ENCODE measurements around the gene SPOCK2. TPM values are rescaled to one million over a fixed set of nuclear protein-coding genes. Genes with fewer than 3 reads are reported as not detected.
"Not testable (repeated sequence)": the region's sequence is repeated elsewhere in the genome, so short reads cannot be mapped to it uniquely, and the experiment has no call there.

Gene SPOCK2
- polyA plus RNA-seq, 3 donors = 3.6 to 7.8 (median 5.2) TPM

- no peak overlapping the region for H3K27ac ChIP-seq (ENCODE audit: low read depth, low read length)
- 79 to 84% (median 82%) methylated on average over 8 of the region's 8 CpGs for WGBS, 3 donors
Measured at GRCh38 chr10:72109636-72110157, 21.3 kb upstream of the SPOCK2 start.

- H3K27ac ChIP-seq (ENCODE audit: low read depth, low read length) = no peak overlapping the region
- 39 to 60% (median 52%) methylated on average over 1 of the region's 1 CpG for WGBS, 3 donors
Measured at GRCh38 chr10:72108830-72109635, 20.7 kb upstream of the SPOCK2 start.

- WGBS, 3 donors = 94 to 100% (median 98%) methylated on average over 3 of the region's 3 CpGs
- H3K27ac ChIP-seq (ENCODE audit: low read depth, low read length) = not testable (repeated sequence)
Measured at GRCh38 chr10:72108004-72108370, 19.6 kb upstream of the SPOCK2 start.

- no peak overlapping the region for H3K27ac ChIP-seq (ENCODE audit: low read depth, low read length)
- WGBS, 3 donors = 49 to 60% (median 52%) methylated on average over 3 of the region's 3 CpGs
Measured at GRCh38 chr10:72107325-72108003, 19.1 kb upstream of the SPOCK2 start.

- no peak overlapping the region for H3K27ac ChIP-seq (ENCODE audit: low read depth, low read length)
- WGBS, 3 donors = 88 to 90% (median 89%) methylated on average over 2 of the region's 2 CpGs
Measured at GRCh38 chr10:72106896-72107295, 18.5 kb upstream of the SPOCK2 start.

- WGBS, 3 donors = 85 to 93% (median 89%) methylated on average over 2 of the region's 2 CpGs
Measured at GRCh38 chr10:72106154-72106849, 18.0 kb upstream of the SPOCK2 start.

GRCh38 chr10:72105710-72106109 lies 17.4 kb upstream of the SPOCK2 start:
- WGBS, 3 donors = 87 to 92% (median 90%) methylated on average over 5 of the region's 5 CpGs
- H3K27ac ChIP-seq (ENCODE audit: low read depth, low read length) = no peak overlapping the region

More at GRCh38 chr10:72106154-72106849, 18.0 kb upstream of the SPOCK2 start:
- no peak overlapping the region for H3K27ac ChIP-seq (ENCODE audit: low read depth, low read length)

- WGBS, 3 donors = 94 to 98% (median 96%) methylated on average over 9 of the region's 9 CpGs
- H3K27ac ChIP-seq (ENCODE audit: low read depth, low read length) = no peak overlapping the region
Measured at GRCh38 chr10:72105098-72105475, 16.7 kb upstream of the SPOCK2 start.

- H3K27ac ChIP-seq (ENCODE audit: low read depth, low read length) = no peak overlapping the region
- 77 to 85% (median 77%) methylated on average over 8 of the region's 8 CpGs for WGBS, 3 donors
Measured at GRCh38 chr10:72104472-72105097, 16.2 kb upstream of the SPOCK2 start.

- WGBS, 3 donors = 97 to 98% (median 98%) methylated on average over 10 of the region's 10 CpGs
- H3K27ac ChIP-seq (ENCODE audit: low read depth, low read length) = no peak overlapping the region
Measured at GRCh38 chr10:72099600-72099921, 11.2 kb upstream of the SPOCK2 start.

- no peak overlapping the region for H3K27ac ChIP-seq (ENCODE audit: low read depth, low read length)
- WGBS, 3 donors = 88 to 96% (median 94%) methylated on average over 6 of the region's 6 CpGs
Measured at GRCh38 chr10:72098836-72099599, 10.7 kb upstream of the SPOCK2 start.

GRCh38 chr10:72098301-72098835 lies 10.0 kb upstream of the SPOCK2 start:
- WGBS, 3 donors = 84 to 91% (median 86%) methylated on average over 3 of the region's 3 CpGs
- H3K27ac ChIP-seq (ENCODE audit: low read depth, low read length) = no peak overlapping the region

GRCh38 chr10:72097448-72098300 lies 9.3 kb upstream of the SPOCK2 start:
- no peak overlapping the region for H3K27ac ChIP-seq (ENCODE audit: low read depth, low read length)
- 42 to 75% (median 65%) methylated on average over 9 of the region's 9 CpGs for WGBS, 3 donors

GRCh38 chr10:72096115-72097000 lies 8.0 kb upstream of the SPOCK2 start:
- no peak overlapping the region for H3K27ac ChIP-seq (ENCODE audit: low read depth, low read length)
- 77 to 86% (median 80%) methylated on average over 9 of the region's 9 CpGs for WGBS, 3 donors

- no peak overlapping the region for H3K27ac ChIP-seq (ENCODE audit: low read depth, low read length)
- WGBS, 3 donors = 92 to 95% (median 92%) methylated on average over 4 of the region's 4 CpGs
Measured at GRCh38 chr10:72095195-72095594, 6.8 kb upstream of the SPOCK2 start.

GRCh38 chr10:72094574-72094973 lies 6.2 kb upstream of the SPOCK2 start:
- H3K27ac ChIP-seq (ENCODE audit: low read depth, low read length) = no peak overlapping the region
- 97 to 100% (median 98%) methylated on average over 2 of the region's 2 CpGs for WGBS, 3 donors
